Retinal pigment epithelial cell (primary cell): ENCODE data around the gene TRIM24.
"Not testable (repeated sequence)": the region's sequence is repeated elsewhere in the genome, so short reads cannot be mapped to it uniquely, and the experiment has no call there.

Experiments
- DNase-seq: peaks from one replicate; pipeline ENCODE4 v3.0.0-alpha.2; 2010; ENCODE audit warnings: low read depth
- H3K4me3 ChIP-seq: 2 replicates; pipeline ENCODE4 v1.5.1; 2011; ENCODE audit warnings: mild to moderate bottlenecking, low read length, control low read depth, moderate library complexity
- CTCF ChIP-seq: conservative IDR thresholded peaks from 2 replicates; pipeline ENCODE4 v1.5.1; 2011; ENCODE audit warnings: low read depth, low read length, control low read depth, inconsistent platforms

Gene TRIM24

GRCh38 chr7:138449580-138449979, 10.5 kb upstream of the TRIM24 start:
- DNase-seq: no peak
- TF ChIP-seq CTCF: peak; percentile 35

GRCh38 chr7:138455609-138456008, 4.5 kb upstream of the TRIM24 start:
- DNase-seq: no peak
- no peak for TF ChIP-seq CTCF

More at GRCh38 chr7:138449580-138449979, 10.5 kb upstream of the TRIM24 start:
- no peak overlapping the region for H3K4me3 ChIP-seq

GRCh38 chr7:138456220-138456619, 3.8 kb upstream of the TRIM24 start:
- no peak for DNase-seq
- H3K4me3 ChIP-seq: no peak overlapping the region
- TF ChIP-seq CTCF: no peak

More at GRCh38 chr7:138455609-138456008, 4.5 kb upstream of the TRIM24 start:
- H3K4me3 ChIP-seq: no peak overlapping the region

GRCh38 chr7:138458576-138459412, 1.3 kb upstream of the TRIM24 start:
- TF ChIP-seq CTCF: no peak
- peak overlapping the region; percentile 56 for H3K4me3 ChIP-seq
- no peak for DNase-seq

GRCh38 chr7:138459413-138460175, 465 bp upstream of the TRIM24 start:
- DNase-seq: peak; percentile 94
- H3K4me3 ChIP-seq: peak overlapping the region; percentile 56
- TF ChIP-seq CTCF: no peak

- no peak for TF ChIP-seq CTCF
- no peak for DNase-seq
- peak overlapping the region; percentile 93 for H3K4me3 ChIP-seq
Measured at GRCh38 chr7:138460649-138461607, 869 bp downstream of the TRIM24 start.

- H3K4me3 ChIP-seq, DNase-seq: not testable (repeated sequence)
Measured at GRCh38 chr7:138463291-138463618, 3.2 kb downstream of the TRIM24 start.
